SKM-1 (cell line): ENCODE data around the gene PRAC1.
A peak's percentile ranks its signal among the peaks of the same experiment; 100 is the strongest.

ENCODE experiments used
- DNase-seq: peaks from one replicate; lab custom pipeline; 2025; ENCODE audit not compliant: unreplicated experiment; lab: John Stamatoyannopoulos, UW

PRAC1 gene

GRCh38 chr17:48711128-48711527 lies 11.2 kb downstream of the PRAC1 start:
- no peak for DNase-seq

GRCh38 chr17:48704361-48705248 lies 17.7 kb downstream of the PRAC1 start:
- DNase-seq = no peak

GRCh38 chr17:48701864-48702532 lies 20.3 kb downstream of the PRAC1 start:
- DNase-seq = no peak

- DNase-seq = no peak
Observed at GRCh38 chr17:48693178-48693577, 29.1 kb downstream of the PRAC1 start.

- no peak for DNase-seq
Observed at GRCh38 chr17:48692049-48692448, 30.3 kb downstream of the PRAC1 start.

GRCh38 chr17:48690655-48691054 lies 31.7 kb downstream of the PRAC1 start:
- no peak for DNase-seq

- DNase-seq = no peak
Observed at GRCh38 chr17:48681609-48682008, 40.7 kb downstream of the PRAC1 start.

GRCh38 chr17:48679385-48680096 lies 42.8 kb downstream of the PRAC1 start:
- no peak for DNase-seq

- peak; percentile 29 for DNase-seq
Observed at GRCh38 chr17:48678141-48678971, 44.0 kb downstream of the PRAC1 start.

- no peak for DNase-seq
Observed at GRCh38 chr17:48676963-48677558, 45.3 kb downstream of the PRAC1 start.

- DNase-seq = no peak
Observed at GRCh38 chr17:48672340-48672739, 50.0 kb downstream of the PRAC1 start.
